ENCODE data around the gene RETSAT. TPM values are rescaled to one million over a fixed set of nuclear protein-coding genes. Genes with fewer than 3 reads are reported as not detected.
A peak's percentile ranks its signal among the peaks of the same experiment; 100 is the strongest.

RETSAT gene
- total and polyA plus RNA-seq, 2 of the 13 experiments (the other 11 are each of a cell fraction or from before 2014, with no cell fraction given): 46.7 to 61.0 TPM

DNA sequence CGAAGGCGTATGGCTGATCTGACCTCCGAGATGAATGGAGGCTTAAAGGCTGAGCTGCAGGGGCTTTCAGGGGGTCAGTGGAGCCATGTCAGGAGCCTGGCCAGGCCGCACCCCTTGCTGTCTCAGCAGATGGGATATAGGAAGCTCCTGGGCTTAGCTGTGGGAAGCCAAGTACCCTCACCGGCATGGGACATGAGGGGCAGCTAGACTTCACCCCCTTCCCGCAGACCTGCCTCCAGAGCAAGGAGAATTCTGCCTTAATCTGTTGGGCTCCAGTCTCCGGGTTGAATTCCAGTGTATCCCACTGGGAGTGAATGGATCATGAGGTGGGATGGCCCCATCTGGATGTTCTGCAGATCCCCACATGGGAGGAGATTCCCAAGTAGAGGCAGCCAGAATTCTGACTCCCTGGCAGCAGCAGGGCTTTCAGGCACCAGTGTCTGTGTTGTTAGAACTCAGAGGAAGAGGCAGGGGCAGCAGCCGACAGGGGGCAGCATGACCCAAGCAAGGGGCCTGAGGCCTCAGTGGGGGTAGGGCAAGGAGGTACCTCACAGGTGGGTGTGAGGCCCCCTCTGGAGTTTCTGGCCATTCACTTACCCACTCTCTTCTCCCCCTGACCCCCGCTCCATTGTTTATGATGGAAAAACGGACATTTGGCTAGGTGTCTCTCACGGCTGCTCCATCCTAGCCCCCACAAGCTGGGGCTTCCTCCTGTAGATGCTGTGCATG is 36.8 kb upstream of the RETSAT start (continued):
- TF ChIP-seq, protein P1, sequence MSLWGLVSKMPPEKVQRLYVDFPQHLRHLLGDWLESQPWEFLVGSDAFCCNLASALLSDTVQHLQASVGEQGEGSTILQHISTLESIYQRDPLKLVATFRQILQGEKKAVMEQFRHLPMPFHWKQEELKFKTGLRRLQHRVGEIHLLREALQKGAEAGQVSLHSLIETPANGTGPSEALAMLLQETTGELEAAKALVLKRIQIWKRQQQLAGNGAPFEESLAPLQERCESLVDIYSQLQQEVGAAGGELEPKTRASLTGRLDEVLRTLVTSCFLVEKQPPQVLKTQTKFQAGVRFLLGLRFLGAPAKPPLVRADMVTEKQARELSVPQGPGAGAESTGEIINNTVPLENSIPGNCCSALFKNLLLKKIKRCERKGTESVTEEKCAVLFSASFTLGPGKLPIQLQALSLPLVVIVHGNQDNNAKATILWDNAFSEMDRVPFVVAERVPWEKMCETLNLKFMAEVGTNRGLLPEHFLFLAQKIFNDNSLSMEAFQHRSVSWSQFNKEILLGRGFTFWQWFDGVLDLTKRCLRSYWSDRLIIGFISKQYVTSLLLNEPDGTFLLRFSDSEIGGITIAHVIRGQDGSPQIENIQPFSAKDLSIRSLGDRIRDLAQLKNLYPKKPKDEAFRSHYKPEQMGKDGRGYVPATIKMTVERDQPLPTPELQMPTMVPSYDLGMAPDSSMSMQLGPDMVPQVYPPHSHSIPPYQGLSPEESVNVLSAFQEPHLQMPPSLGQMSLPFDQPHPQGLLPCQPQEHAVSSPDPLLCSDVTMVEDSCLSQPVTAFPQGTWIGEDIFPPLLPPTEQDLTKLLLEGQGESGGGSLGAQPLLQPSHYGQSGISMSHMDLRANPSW (CRISPR knock-in tag; IDR thresholded peaks at IDR 0.05; ENCODE audit: borderline replicate concordance): no peak
- TF ChIP-seq, protein P2, sequence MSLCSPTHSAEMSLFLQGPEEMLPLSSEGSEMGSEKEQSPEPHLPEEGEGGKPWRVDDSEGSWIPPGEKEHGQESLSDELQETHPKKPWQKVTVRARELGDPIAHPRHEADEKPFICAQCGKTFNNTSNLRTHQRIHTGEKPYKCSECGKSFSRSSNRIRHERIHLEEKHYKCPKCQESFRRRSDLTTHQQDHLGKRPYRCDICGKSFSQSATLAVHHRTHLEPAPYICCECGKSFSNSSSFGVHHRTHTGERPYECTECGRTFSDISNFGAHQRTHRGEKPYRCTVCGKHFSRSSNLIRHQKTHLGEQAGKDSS (CRISPR knock-in tag; IDR thresholded peaks at IDR 0.05; ENCODE audit: borderline replicate concordance, low read depth): peak; percentile 77; the same call in 1 of the 2 replicates
- TF ChIP-seq, protein P3, sequence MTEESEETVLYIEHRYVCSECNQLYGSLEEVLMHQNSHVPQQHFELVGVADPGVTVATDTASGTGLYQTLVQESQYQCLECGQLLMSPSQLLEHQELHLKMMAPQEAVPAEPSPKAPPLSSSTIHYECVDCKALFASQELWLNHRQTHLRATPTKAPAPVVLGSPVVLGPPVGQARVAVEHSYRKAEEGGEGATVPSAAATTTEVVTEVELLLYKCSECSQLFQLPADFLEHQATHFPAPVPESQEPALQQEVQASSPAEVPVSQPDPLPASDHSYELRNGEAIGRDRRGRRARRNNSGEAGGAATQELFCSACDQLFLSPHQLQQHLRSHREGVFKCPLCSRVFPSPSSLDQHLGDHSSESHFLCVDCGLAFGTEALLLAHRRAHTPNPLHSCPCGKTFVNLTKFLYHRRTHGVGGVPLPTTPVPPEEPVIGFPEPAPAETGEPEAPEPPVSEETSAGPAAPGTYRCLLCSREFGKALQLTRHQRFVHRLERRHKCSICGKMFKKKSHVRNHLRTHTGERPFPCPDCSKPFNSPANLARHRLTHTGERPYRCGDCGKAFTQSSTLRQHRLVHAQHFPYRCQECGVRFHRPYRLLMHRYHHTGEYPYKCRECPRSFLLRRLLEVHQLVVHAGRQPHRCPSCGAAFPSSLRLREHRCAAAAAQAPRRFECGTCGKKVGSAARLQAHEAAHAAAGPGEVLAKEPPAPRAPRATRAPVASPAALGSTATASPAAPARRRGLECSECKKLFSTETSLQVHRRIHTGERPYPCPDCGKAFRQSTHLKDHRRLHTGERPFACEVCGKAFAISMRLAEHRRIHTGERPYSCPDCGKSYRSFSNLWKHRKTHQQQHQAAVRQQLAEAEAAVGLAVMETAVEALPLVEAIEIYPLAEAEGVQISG (CRISPR knock-in tag; IDR thresholded peaks at IDR 0.05): peak; percentile 49; the same call in 1 of the 2 replicates
- TF ChIP-seq, protein P4, sequence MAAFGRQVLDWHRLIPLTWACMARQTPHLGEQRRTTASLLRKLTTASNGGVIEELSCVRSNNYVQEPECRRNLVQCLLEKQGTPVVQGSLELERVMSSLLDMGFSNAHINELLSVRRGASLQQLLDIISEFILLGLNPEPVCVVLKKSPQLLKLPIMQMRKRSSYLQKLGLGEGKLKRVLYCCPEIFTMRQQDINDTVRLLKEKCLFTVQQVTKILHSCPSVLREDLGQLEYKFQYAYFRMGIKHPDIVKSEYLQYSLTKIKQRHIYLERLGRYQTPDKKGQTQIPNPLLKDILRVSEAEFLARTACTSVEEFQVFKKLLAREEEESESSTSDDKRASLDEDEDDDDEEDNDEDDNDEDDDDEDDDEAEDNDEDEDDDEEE (CRISPR knock-in tag; IDR thresholded peaks at IDR 0.05): no peak
- TF ChIP-seq FOXK1 (CRISPR knock-in tag; IDR thresholded peaks at IDR 0.05; ENCODE audit: borderline replicate concordance, low read depth): peak; percentile 55; the same call in 1 of the 2 replicates
- TF ChIP-seq ZNF101 (CRISPR knock-in tag; IDR thresholded peaks at IDR 0.05; ENCODE audit: borderline replicate concordance, low read depth): no peak
- TF ChIP-seq CEBPB (IDR thresholded peaks at IDR 0.05; ENCODE audit: borderline replicate concordance, low read depth, low read length): no peak
- no peak for TF ChIP-seq MXD4 (CRISPR knock-in tag; IDR thresholded peaks at IDR 0.05)
- no peak for TF ChIP-seq TSC22D2 (CRISPR knock-in tag; IDR thresholded peaks at IDR 0.05; ENCODE audit: borderline replicate concordance)
- peak; percentile 23; the same call in 1 of the 3 replicates for TF ChIP-seq MXI1 (IDR thresholded peaks at IDR 0.05; ENCODE audit: borderline replicate concordance, low read depth, low read length)
- TF ChIP-seq ZNF367 (CRISPR knock-in tag; IDR thresholded peaks at IDR 0.05; ENCODE audit: borderline replicate concordance): no peak
- TF ChIP-seq PHF5A (CRISPR knock-in tag; IDR thresholded peaks at IDR 0.05; ENCODE audit: low read depth, unreplicated experiment): no peak
- no peak for TF ChIP-seq GZF1 (CRISPR knock-in tag; IDR thresholded peaks at IDR 0.05)
- TF ChIP-seq, protein P5, sequence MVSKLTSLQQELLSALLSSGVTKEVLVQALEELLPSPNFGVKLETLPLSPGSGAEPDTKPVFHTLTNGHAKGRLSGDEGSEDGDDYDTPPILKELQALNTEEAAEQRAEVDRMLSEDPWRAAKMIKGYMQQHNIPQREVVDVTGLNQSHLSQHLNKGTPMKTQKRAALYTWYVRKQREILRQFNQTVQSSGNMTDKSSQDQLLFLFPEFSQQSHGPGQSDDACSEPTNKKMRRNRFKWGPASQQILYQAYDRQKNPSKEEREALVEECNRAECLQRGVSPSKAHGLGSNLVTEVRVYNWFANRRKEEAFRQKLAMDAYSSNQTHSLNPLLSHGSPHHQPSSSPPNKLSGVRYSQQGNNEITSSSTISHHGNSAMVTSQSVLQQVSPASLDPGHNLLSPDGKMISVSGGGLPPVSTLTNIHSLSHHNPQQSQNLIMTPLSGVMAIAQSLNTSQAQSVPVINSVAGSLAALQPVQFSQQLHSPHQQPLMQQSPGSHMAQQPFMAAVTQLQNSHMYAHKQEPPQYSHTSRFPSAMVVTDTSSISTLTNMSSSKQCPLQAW (CRISPR knock-in tag; IDR thresholded peaks at IDR 0.05): peak; percentile 73; the same call in 1 of the 2 replicates
- TF ChIP-seq PITX1 (CRISPR knock-in tag; IDR thresholded peaks at IDR 0.05): 0 out of 2 replicates have a peak, but pooled peaks have one; percentile 47
- no peak for TF ChIP-seq ZBTB38 (CRISPR knock-in tag; IDR thresholded peaks at IDR 0.05)
- TF ChIP-seq ZNF660 (CRISPR knock-in tag; IDR thresholded peaks at IDR 0.05; ENCODE audit: borderline replicate concordance, low read depth): no peak
- no peak for TF ChIP-seq SOX6 (IDR thresholded peaks at IDR 0.05)
- peak; percentile 32; the same call in 1 of the 2 replicates for TF ChIP-seq SOX6 (CRISPR knock-in tag; IDR thresholded peaks at IDR 0.05)

Data from HepG2 (cell line).